ENCODE measurements around the gene ACOT6.

DNA sequence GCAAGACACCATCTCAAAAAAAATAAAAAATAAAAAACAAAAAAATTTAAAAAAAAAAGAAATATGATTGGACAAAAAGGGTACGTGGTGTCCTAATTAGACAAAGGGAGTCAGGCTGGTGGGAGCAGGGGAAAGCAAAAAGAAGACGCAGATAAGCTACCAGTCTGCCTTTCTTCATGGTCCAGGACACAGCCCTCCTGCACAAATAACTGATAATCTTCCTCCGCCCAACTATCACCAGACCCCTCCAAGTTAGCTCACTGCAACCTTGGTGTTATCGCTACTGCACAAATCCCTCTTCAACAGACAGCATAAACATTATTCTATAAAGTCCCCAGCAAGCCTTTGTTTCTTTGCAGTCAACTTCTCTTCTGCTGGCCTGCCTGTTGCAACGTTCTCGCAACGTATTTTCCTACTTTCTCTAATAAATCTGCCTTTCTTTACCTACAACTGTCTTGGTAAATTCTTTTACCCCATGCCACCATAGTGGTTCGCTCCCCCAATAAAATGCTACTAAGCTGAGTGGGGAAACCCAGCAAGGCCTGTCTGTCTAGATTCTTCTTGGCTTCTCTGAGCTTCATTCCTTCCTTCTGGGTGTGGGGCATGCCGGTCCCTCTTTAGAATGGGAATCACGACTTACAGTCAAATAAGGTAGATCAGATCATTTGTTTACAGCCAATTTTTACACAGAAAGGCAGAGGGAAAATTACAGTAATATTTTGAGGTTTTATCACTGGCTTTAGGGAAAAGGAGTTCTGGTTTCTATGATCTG, 17.9 kb downstream of the ACOT6 start:
- no peak for TF ChIP-seq POLR2A (IDR thresholded peaks at IDR 0.05)
- TF ChIP-seq CTCF (IDR thresholded peaks at IDR 0.05): no peak
- TF ChIP-seq POLR2AphosphoS5 (IDR thresholded peaks at IDR 0.05): no peak
